ENCODE measurements around the gene VPS13D.

- TF ChIP-seq CTCF (IDR thresholded peaks at IDR 0.05) (no peak), RCOR1 (IDR thresholded peaks at IDR 0.05; ENCODE audit: low read length) (no peak), SIN3A (IDR thresholded peaks at IDR 0.05; ENCODE audit: borderline replicate concordance, low read depth, low read length) (no peak), EP300 (IDR thresholded peaks at IDR 0.05; ENCODE audit: borderline replicate concordance in 1 of 2, low read depth in 1 of 2, low read length in 1 of 2) (no peak), MAX (IDR thresholded peaks at IDR 0.05; ENCODE audit: low read depth) (no peak), ZBTB33 (IDR thresholded peaks at IDR 0.05; ENCODE audit: borderline replicate concordance, low read depth) (no peak)
Observed at GRCh38 chr1:12400027-12400693, 170.3 kb downstream of the VPS13D start.

Data from SK-N-SH (cell line).